Caco-2 (cell line): ENCODE measurements around the gene ANKRD27. TPM values are rescaled to one million over a fixed set of nuclear protein-coding genes. Genes with fewer than 3 reads are reported as not detected.
"Not testable (repeated sequence)": the region's sequence is repeated elsewhere in the genome, so short reads cannot be mapped to it uniquely, and the experiment has no call there.

ENCODE experiments used
- BruUV-seq: library from RNA; stranded (reverse); fragments of 400-500 nt; replicated peaks from 2 replicates; lab custom pipeline; 2021; lab: Mats Ljungman, UMichigan
- CTCF ChIA-PET: fragments of 300-600 bp; sonication (Branson Sonifier 250); formaldehyde crosslinking; loops from one replicate; lab custom pipeline; 2022; ENCODE audit warnings: antibody characterized with exemption; lab: Charles Lee
- POLR2A ChIA-PET: fragments of 300-600 bp; sonication (Branson Sonifier 250); formaldehyde crosslinking; loops from one replicate; lab custom pipeline; 2022; ENCODE audit warnings: antibody characterized with exemption; lab: Charles Lee
- DNase-seq, 2 experiments: peaks; one replicate each; pipeline versions ENCODE4 v3.0.0 to v3.0.0-alpha.2; 2020 to 2022
- H3K27me3 ChIP-seq: replicated peaks from 2 replicates; pipeline ENCODE4 v1.6.0; 2011; ENCODE audit warnings: low read length; ENCODE audit not compliant: control insufficient read depth, insufficient read depth
- H3K36me3 ChIP-seq: 2 replicates; pipeline ENCODE4 v1.5.1; 2011; ENCODE audit warnings: low read length; ENCODE audit not compliant: control insufficient read depth, insufficient read depth
- H3K4me1 ChIP-seq: fragments of 250-450 bp; sonication (Bioruptor Pico); 2 replicates; pipeline ENCODE4 v1.5.1; 2020; ENCODE audit warnings: mild to moderate bottlenecking
- H3K4me3 ChIP-seq: 2 replicates; pipeline ENCODE4 v1.5.1; 2011; ENCODE audit warnings: low read depth, mild to moderate bottlenecking, control low read depth, low read length
- H3K9me3 ChIP-seq: fragments of 250-450 bp; sonication (Bioruptor Pico); 2 replicates; pipeline ENCODE4 v1.5.1; 2020; ENCODE audit warnings: mild to moderate bottlenecking, moderate library complexity
- H3K27ac Mint-ChIP-seq: one replicate; pipeline ENCODE4 v1.8.0; 2022; ENCODE audit warnings: mixed read lengths; ENCODE audit not compliant: unreplicated experiment
- H3K27me3 Mint-ChIP-seq: one replicate; pipeline ENCODE4 v1.8.0; 2022; ENCODE audit warnings: mixed read lengths; ENCODE audit not compliant: insufficient read depth, unreplicated experiment
- H3K36me3 Mint-ChIP-seq: one replicate; pipeline ENCODE4 v1.8.0; 2022; ENCODE audit warnings: mild to moderate bottlenecking, mixed read lengths; ENCODE audit not compliant: insufficient read depth, unreplicated experiment
- H3K4me1 Mint-ChIP-seq: one replicate; pipeline ENCODE4 v1.8.0; 2022; ENCODE audit warnings: low read depth, mixed read lengths; ENCODE audit not compliant: unreplicated experiment
- H3K4me3 Mint-ChIP-seq: one replicate; pipeline ENCODE4 v1.8.0; 2022; ENCODE audit warnings: mild to moderate bottlenecking, moderate library complexity, mixed read lengths; ENCODE audit not compliant: unreplicated experiment
- H3K9me3 Mint-ChIP-seq: one replicate; pipeline ENCODE4 v1.8.0; 2022; ENCODE audit warnings: mixed read lengths; ENCODE audit not compliant: unreplicated experiment
- CTCF ChIP-seq, 2 experiments: fragments of 200-600 bp in 1 of 2; IDR thresholded peaks; 1 replicate in 1 of 2; 2 replicates in 1 of 2; pipeline versions ENCODE4 v1.5.1 to v1.8.0; 2011 to 2022; ENCODE audit warnings: antibody characterized with exemption in 1 of 2, control low read depth in 1 of 2, inconsistent platforms in 1 of 2, low read depth in 1 of 2, low read length in 1 of 2, mild to moderate bottlenecking in 1 of 2, moderate library complexity in 1 of 2; ENCODE audit not compliant: insufficient read depth in 1 of 2, severe bottlenecking in 1 of 2, unreplicated experiment in 1 of 2
- intact Hi-C: fragments of 100-400 bp; cut with micrococcal nuclease; formaldehyde crosslinking; loops from one replicate; pipeline ENCODE4 v1.10.0; 2022; ENCODE audit not compliant: unreplicated experiment
- total RNA-seq: library from RNA; stranded (reverse); gene quantifications from 2 replicates; pipeline ENCODE4 v1.2.3, GENCODE V29; 2022

Gene ANKRD27
- total RNA-seq, 1 experiment from 2014 or later, result 54.3 TPM

DNA sequence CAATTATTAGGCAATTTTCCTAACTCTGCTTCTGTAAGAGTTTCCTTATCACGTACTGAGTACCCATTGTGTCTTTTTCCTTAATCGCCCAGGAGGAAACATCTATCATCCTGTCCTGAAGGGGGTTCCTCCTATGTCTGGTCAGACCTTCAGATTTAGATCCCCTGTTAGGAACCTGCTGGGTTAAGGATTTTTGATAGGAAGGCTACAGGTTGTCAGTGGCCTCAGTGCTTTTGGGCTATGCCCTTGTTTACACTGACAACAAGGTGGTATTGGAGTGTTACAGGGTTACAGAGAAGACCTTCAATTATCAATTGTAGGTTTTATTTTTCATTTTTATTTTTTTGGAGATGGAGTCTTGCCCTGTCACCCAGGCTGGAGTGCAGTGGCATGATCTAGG is 19.9 kb upstream of the ANKRD27 start:
- peak overlapping the region; percentile 80 for H3K4me3 Mint-ChIP-seq
- H3K4me3 ChIP-seq, CTCF ChIA-PET, H3K27ac Mint-ChIP-seq, H3K27me3 ChIP-seq, H3K36me3 ChIP-seq, intact Hi-C loops, H3K27me3 Mint-ChIP-seq, H3K9me3 ChIP-seq, POLR2A ChIA-PET, BruUV-seq, DNase-seq: not testable (repeated sequence)
- H3K4me1 ChIP-seq, result peaks cover 20% of the 10 kb centered on the region
- H3K36me3 Mint-ChIP-seq, result peaks cover 59% of the 10 kb centered on the region
- H3K4me1 Mint-ChIP-seq, result peaks cover 40% of the 10 kb centered on the region
- peaks cover 10% of the 10 kb centered on the region for H3K9me3 Mint-ChIP-seq

DNA sequence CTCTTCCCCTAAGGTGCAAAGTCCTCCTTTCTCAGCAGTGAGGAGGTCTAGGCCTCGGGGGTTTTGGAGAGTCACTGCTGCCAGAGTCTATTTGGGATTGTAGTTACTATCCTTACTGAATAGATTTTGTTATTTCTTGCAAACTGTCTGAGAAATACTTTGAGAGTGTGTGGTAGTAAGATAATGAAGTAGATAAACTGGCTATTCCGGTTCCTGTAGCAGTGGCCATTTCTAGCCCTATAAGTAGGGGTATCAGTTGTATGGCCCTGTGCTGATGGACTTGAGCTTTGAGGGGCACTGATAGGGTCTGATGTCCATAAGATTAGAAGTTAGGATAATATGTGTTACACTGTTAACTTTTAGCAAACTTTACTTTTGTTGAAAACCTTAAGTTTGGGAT is 19.3 kb upstream of the ANKRD27 start:
- H3K9me3 Mint-ChIP-seq, result peaks cover 10% of the 10 kb centered on the region
- POLR2A ChIA-PET, H3K27me3 ChIP-seq, BruUV-seq, H3K4me3 ChIP-seq, H3K36me3 ChIP-seq, H3K27me3 Mint-ChIP-seq, intact Hi-C loops, H3K9me3 ChIP-seq, CTCF ChIA-PET: not testable (repeated sequence)
- peaks cover 40% of the 10 kb centered on the region for H3K4me1 Mint-ChIP-seq
- H3K4me1 ChIP-seq, result peaks cover 20% of the 10 kb centered on the region
- H3K36me3 Mint-ChIP-seq, result peaks cover 54% of the 10 kb centered on the region
- peak overlapping the region; percentile 81 for H3K27ac Mint-ChIP-seq
- peak in 1 of 2 experiments; percentile 37 for DNase-seq
- peak overlapping the region; percentile 80 for H3K4me3 Mint-ChIP-seq

DNA sequence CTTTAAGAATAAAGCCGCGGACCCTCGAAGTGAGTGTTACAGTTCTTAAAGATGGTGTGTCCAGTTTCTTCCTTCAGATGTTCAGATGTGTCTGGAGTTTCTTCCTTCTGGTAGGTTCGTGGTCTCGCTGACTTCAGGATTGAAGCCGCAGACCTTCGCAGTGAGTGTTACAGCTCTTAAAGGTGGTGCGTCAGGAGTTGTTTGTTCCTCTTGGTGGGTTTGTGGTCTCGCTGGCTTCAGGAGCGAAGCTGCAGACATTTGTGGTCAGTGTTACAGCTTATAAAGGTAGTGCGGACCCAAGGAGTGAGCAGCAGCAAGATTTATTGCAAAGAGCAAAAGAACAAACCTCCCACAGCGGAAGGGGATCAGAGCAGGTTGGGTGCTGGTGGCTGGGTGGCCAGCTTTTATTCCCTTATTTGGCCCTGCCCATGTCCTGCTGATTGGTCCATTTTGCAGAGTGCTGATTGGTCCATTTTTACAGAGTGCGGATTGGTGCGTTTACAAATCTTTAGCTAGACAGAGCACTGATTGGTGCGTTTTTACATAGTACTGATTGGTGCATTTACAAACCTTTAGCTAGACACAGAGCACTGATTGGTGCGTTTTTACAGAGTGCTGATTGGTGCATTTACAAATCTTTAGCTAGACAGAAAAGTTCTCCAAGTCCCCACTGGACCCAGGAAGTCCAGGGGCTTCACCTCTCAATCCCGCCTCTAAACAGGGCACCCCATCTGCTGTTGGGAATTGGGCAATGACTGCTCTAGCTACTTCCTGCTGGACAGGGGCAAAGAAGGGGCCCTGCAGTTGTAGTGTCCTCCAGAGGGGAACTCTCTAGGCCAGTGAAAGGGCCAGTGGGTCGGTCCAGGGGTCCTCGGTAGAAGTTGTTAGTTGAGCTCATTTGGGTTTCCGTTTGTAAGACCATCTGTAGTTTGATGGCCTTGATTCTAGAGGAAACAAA is 18.4 kb upstream of the ANKRD27 start:
- H3K27me3 ChIP-seq, intact Hi-C loops, H3K9me3 ChIP-seq, H3K27me3 Mint-ChIP-seq, H3K36me3 ChIP-seq, POLR2A ChIA-PET, CTCF ChIA-PET, BruUV-seq: not testable (repeated sequence)
- Mint-ChIP-seq H3K27ac (peak overlapping the region; percentile 81), H3K36me3 (peaks cover 45% of the 10 kb centered on the region), H3K4me3 (peak overlapping the region; percentile 80), H3K9me3 (peaks cover 10% of the 10 kb centered on the region), H3K4me1 (peaks cover 40% of the 10 kb centered on the region)
- peak; percentile 56 to 62 for DNase-seq
- Histone ChIP-seq H3K4me3 (peak overlapping the region; percentile 92), H3K4me1 (peaks cover 20% of the 10 kb centered on the region)

- BruUV-seq, result no TSS peak
- peaks cover 20% of the 10 kb centered on the region for H3K4me1 ChIP-seq
- H3K27me3 Mint-ChIP-seq, result no peaks in the 10 kb centered on the region
- H3K4me3 Mint-ChIP-seq, result peak overlapping the region; percentile 80
- H3K36me3 ChIP-seq, result peaks cover 1% of the 10 kb centered on the region
- POLR2A ChIA-PET, result no interaction called here
- H3K36me3 Mint-ChIP-seq, result peaks cover 37% of the 10 kb centered on the region
- peak overlapping the region; percentile 92 for H3K4me3 ChIP-seq
- intact Hi-C loops, result no loop called here
- peaks cover 10% of the 10 kb centered on the region for H3K9me3 Mint-ChIP-seq
- no peaks in the 10 kb centered on the region for H3K27me3 ChIP-seq
- CTCF ChIA-PET, result no interaction called here
- peaks cover 40% of the 10 kb centered on the region for H3K4me1 Mint-ChIP-seq
- DNase-seq, result no peak
- H3K27ac Mint-ChIP-seq, result peak overlapping the region; percentile 81
- no peak for TF ChIP-seq CTCF (IDR thresholded peaks at IDR 0.05; ENCODE audit: insufficient read depth in 1 of 2, low read depth in 1 of 2, low read length in 1 of 2, severe bottlenecking in 1 of 2, unreplicated experiment in 1 of 2)
- no peaks in the 10 kb centered on the region for H3K9me3 ChIP-seq
Observed at GRCh38 chr19:32692727-32693061, 17.7 kb upstream of the ANKRD27 start.
